K562 (cell line): ENCODE data around the gene GDAP2. TPM values are rescaled to one million over a fixed set of nuclear protein-coding genes. Genes with fewer than 3 reads are reported as not detected.

Source experiments
- ARHGAP35 ChIP-seq: fragments of 450-650 bp; IDR thresholded peaks from 2 replicates; pipeline ENCODE4 v1.6.1; 2018; ENCODE audit not compliant: partially characterized antibody
- ATF3 ChIP-seq, 2 experiments: fragments of 450-650 bp in 1 of 2; sonication (generic) in 1 of 2; formaldehyde crosslinking in 1 of 2; IDR thresholded peaks in 1 of 2; conservative IDR thresholded peaks in 1 of 2; 2 replicates each; pipeline versions ENCODE4 v1.6.1 to v1.8.1; 2016 to 2023; ENCODE audit warnings: mild to moderate bottlenecking in 2 of 2, moderate library complexity in 2 of 2, inconsistent platforms in 1 of 2, missing genetic modification reagents in 1 of 2
- BHLHE40 ChIP-seq: IDR thresholded peaks from 2 replicates; pipeline ENCODE4 v1.6.1; 2011; ENCODE audit warnings: low read length, improper control_type of control experiment
- CEBPG ChIP-seq, 3 experiments: fragments of 200-800 bp in 1 of 3; sonication (Bioruptor generic) in 1 of 3; sonication (generic) in 1 of 3; formaldehyde crosslinking in 1 of 3; IDR thresholded peaks in 2 of 3; conservative IDR thresholded peaks in 1 of 3; 2 replicates each; pipeline versions ENCODE4 v1.6.1 to v1.8.0; 2016 to 2022; ENCODE audit warnings: missing compliant biosample characterization in 2 of 3, missing genetic modification characterization in 2 of 3, mild to moderate bottlenecking in 1 of 3, missing genetic modification reagents in 1 of 3
- EHMT2 ChIP-seq: fragments of 450-650 bp; IDR thresholded peaks from 2 replicates; pipeline ENCODE4 v1.6.1; 2018; ENCODE audit warnings: antibody characterized with exemption
- IFI16 ChIP-seq: fragments of 250-450 bp; sonication (Bioruptor Pico); IDR thresholded peaks from 2 replicates; pipeline ENCODE4 v2.1.2; 2022; ENCODE audit warnings: mild to moderate bottlenecking, inconsistent platforms
- PHB2 ChIP-seq: fragments of 450-650 bp; IDR thresholded peaks from 2 replicates; pipeline ENCODE4 v1.6.1; 2017; ENCODE audit warnings: low read depth
- PHF20 ChIP-seq: fragments of 450-650 bp; IDR thresholded peaks from 2 replicates; pipeline ENCODE4 v1.6.1; 2018; ENCODE audit not compliant: partially characterized antibody
- SIRT6 ChIP-seq: IDR thresholded peaks from one replicate; pipeline ENCODE4 v1.6.1; 2012; ENCODE audit warnings: low read depth, mild to moderate bottlenecking, control low read depth, inconsistent platforms, low read length, moderate library complexity
- SREBF2 ChIP-seq: sonication (generic); formaldehyde crosslinking; IDR thresholded peaks from 2 replicates; pipeline ENCODE4 v1.4.0; 2020; ENCODE audit warnings: mild to moderate bottlenecking, missing genetic modification reagents
- THRB ChIP-seq: fragments of 450-650 bp; formaldehyde crosslinking; conservative IDR thresholded peaks from 2 replicates; pipeline ENCODE4 v1.4.0; 2022; ENCODE audit warnings: mild to moderate bottlenecking, missing genetic modification characterization
- ZBTB9 ChIP-seq: fragments of 450-650 bp; formaldehyde crosslinking; IDR thresholded peaks from 2 replicates; pipeline ENCODE4 v1.4.0; 2020; ENCODE audit warnings: mild to moderate bottlenecking, moderate library complexity
- ZFP30 ChIP-seq: fragments of 250-450 bp; sonication (Bioruptor Pico); IDR thresholded peaks from 2 replicates; pipeline ENCODE4 v1.8.0; 2022; ENCODE audit warnings: moderate library complexity, mild to moderate bottlenecking, inconsistent platforms, borderline replicate concordance
- ZNF507 ChIP-seq: conservative IDR thresholded peaks from 2 replicates; pipeline ENCODE4 v1.6.1; 2017; ENCODE audit warnings: missing genetic modification characterization, missing compliant biosample characterization
- ZNF77 ChIP-seq: fragments of 250-450 bp; sonication (Bioruptor Pico); IDR thresholded peaks from 2 replicates; pipeline ENCODE4 v1.5.0; 2020
- ZNF79 ChIP-seq: fragments of 250-450 bp; sonication (Bioruptor Pico); IDR thresholded peaks from 2 replicates; pipeline ENCODE4 v1.4.0; 2020; ENCODE audit warnings: low read depth, mild to moderate bottlenecking, moderate library complexity
- polyA plus RNA-seq, 8 experiments: library from polyadenylated mRNA; depleted of rRNA in 4 of 8; stranded (reverse) in 5 of 8; unstranded in 3 of 8; fragments of >200 nt; fragmentation: Nextera tagmentation in 2 of 8; fragmentation: Illumina TruSeq in 1 of 8; extraction: Ambion mirVana in 2 of 8; extraction: Trizol in 1 of 8; gene quantifications; 2 replicates each; pipeline versions ENCODE4 v1.2.1 to v1.2.3, GENCODE V29; 2011 to 2014; ENCODE audit warnings: inconsistent platforms in 1 of 8, missing spikeins in 1 of 8
- total RNA-seq, 7 experiments: library from RNA; depleted of rRNA in 6 of 7; stranded (reverse); fragments of >200 nt in 6 of 7; fragmentation: Illumina TruSeq in 2 of 7; extraction: Trizol in 2 of 7; gene quantifications; 2 replicates each; pipeline versions ENCODE4 v1.2.1 to v1.2.3, GENCODE V29; 2011 to 2021; ENCODE audit warnings: low replicate concordance in 1 of 7
- TF ChIP-seq, protein P1 (sequence below): fragments of 450-650 bp; formaldehyde crosslinking; IDR thresholded peaks from 2 replicates; pipeline ENCODE4 v1.4.0; 2022; ENCODE audit warnings: mild to moderate bottlenecking, moderate library complexity
- TF ChIP-seq, protein P2 (sequence below), 2 experiments: fragments of 250-450 bp in 1 of 2; fragments of 450-650 bp in 1 of 2; sonication (Bioruptor Pico) in 1 of 2; IDR thresholded peaks; 2 replicates each; pipeline versions ENCODE4 v1.6.1 to v1.8.0; 2016 to 2021; ENCODE audit warnings: mild to moderate bottlenecking in 2 of 2, moderate library complexity in 2 of 2, missing compliant biosample characterization in 1 of 2, missing genetic modification characterization in 1 of 2
- TF ChIP-seq, protein P3 (sequence below): fragments of 250-450 bp; sonication (Bioruptor Pico); IDR thresholded peaks from 2 replicates; pipeline ENCODE4 v1.5.0; 2021
- TF ChIP-seq, protein P4 (sequence below): fragments of 250-450 bp; sonication (Bioruptor Pico); IDR thresholded peaks from 2 replicates; pipeline ENCODE4 v1.8.0; 2021; ENCODE audit warnings: moderate library complexity, mild to moderate bottlenecking, inconsistent platforms

Gene GDAP2
- total and polyA plus RNA-seq, 9 of the 15 experiments (the other 6 are each of a cell fraction or from before 2014, with no cell fraction given), result 4.1 to 23.1 (median 13.2) TPM

- TF ChIP-seq, protein P1, sequence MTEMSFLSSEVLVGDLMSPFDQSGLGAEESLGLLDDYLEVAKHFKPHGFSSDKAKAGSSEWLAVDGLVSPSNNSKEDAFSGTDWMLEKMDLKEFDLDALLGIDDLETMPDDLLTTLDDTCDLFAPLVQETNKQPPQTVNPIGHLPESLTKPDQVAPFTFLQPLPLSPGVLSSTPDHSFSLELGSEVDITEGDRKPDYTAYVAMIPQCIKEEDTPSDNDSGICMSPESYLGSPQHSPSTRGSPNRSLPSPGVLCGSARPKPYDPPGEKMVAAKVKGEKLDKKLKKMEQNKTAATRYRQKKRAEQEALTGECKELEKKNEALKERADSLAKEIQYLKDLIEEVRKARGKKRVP (CRISPR knock-in tag), result peak; percentile 78
- TF ChIP-seq THRB (CRISPR knock-in tag), result no peak
- TF ChIP-seq ARHGAP35, result no peak
- TF ChIP-seq IFI16 (CRISPR knock-in tag), result no peak
- TF ChIP-seq ZNF77 (CRISPR knock-in tag), result no peak
- no peak for TF ChIP-seq SREBF2 (CRISPR knock-in tag)
- TF ChIP-seq EHMT2, result no peak
- TF ChIP-seq, protein P2, sequence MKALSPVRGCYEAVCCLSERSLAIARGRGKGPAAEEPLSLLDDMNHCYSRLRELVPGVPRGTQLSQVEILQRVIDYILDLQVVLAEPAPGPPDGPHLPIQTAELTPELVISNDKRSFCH (CRISPR knock-in tag; IDR thresholded peaks at IDR 0.05), result no peak
- TF ChIP-seq, protein P2 (tag; IDR thresholded peaks at IDR 0.05), result no peak
- no peak for TF ChIP-seq ZFP30 (CRISPR knock-in tag)
- no peak for TF ChIP-seq BHLHE40
- no peak for TF ChIP-seq ZNF79 (CRISPR knock-in tag)
- no peak for TF ChIP-seq CEBPG (CRISPR knock-in tag; IDR thresholded peaks at IDR 0.05)
- TF ChIP-seq CEBPG (tag; conservative IDR thresholded peaks at IDR 0.05 in 1 of 2, IDR thresholded peaks at IDR 0.05 in 1 of 2), result peak; percentile 85 to 98
- no peak for TF ChIP-seq PHF20
- TF ChIP-seq ZBTB9 (CRISPR knock-in tag), result no peak
- TF ChIP-seq, protein P3, sequence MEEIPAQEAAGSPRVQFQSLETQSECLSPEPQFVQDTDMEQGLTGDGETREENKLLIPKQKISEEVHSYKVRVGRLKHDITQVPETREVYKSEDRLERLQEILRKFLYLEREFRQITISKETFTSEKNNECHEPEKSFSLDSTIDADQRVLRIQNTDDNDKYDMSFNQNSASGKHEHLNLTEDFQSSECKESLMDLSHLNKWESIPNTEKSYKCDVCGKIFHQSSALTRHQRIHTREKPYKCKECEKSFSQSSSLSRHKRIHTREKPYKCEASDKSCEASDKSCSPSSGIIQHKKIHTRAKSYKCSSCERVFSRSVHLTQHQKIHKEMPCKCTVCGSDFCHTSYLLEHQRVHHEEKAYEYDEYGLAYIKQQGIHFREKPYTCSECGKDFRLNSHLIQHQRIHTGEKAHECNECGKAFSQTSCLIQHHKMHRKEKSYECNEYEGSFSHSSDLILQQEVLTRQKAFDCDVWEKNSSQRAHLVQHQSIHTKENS, result no peak
- peak; percentile 85 for TF ChIP-seq ATF3 (IDR thresholded peaks at IDR 0.05)
- TF ChIP-seq ATF3 (CRISPR knock-in tag; conservative IDR thresholded peaks at IDR 0.05), result no peak
- TF ChIP-seq SIRT6, result no peak
- TF ChIP-seq PHB2, result no peak
- TF ChIP-seq, protein P4, sequence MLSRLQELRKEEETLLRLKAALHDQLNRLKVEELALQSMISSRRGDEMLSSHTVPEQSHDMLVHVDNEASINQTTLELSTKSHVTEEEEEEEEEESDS (CRISPR knock-in tag), result no peak
- TF ChIP-seq ZNF507, result no peak
Observed at GRCh38 chr1:117899801-117900200, 29.6 kb downstream of the GDAP2 start (continued).
